Measurements from ENCODE around the gene BBOF1.

DNA sequence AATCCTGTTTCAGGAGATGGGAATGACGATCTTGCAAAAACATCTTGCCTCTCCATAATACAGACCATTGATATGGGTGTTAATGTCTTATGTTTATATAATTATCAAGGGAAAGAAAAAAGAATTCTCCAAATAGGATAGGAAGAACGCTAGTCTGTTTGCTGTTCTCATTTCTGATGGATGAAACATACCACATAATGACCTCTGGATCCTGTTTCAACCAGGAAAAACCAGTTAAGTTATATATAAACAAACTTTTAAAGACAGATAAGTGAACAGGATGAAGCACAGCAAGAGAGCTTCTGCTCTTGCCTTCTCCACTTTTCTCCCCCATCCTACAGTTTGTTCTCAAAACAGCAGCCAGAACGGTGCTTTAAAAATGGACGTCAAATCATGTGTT lies 41.3 kb upstream of the BBOF1 start:
- TF ChIP-seq POLR2AphosphoS5 (IDR thresholded peaks at IDR 0.05) (no peak), EP300 (IDR thresholded peaks at IDR 0.05) (no peak), POLR2A (IDR thresholded peaks at IDR 0.05) (no peak)
- TF ChIP-seq, protein P1, sequence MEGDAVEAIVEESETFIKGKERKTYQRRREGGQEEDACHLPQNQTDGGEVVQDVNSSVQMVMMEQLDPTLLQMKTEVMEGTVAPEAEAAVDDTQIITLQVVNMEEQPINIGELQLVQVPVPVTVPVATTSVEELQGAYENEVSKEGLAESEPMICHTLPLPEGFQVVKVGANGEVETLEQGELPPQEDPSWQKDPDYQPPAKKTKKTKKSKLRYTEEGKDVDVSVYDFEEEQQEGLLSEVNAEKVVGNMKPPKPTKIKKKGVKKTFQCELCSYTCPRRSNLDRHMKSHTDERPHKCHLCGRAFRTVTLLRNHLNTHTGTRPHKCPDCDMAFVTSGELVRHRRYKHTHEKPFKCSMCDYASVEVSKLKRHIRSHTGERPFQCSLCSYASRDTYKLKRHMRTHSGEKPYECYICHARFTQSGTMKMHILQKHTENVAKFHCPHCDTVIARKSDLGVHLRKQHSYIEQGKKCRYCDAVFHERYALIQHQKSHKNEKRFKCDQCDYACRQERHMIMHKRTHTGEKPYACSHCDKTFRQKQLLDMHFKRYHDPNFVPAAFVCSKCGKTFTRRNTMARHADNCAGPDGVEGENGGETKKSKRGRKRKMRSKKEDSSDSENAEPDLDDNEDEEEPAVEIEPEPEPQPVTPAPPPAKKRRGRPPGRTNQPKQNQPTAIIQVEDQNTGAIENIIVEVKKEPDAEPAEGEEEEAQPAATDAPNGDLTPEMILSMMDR (IDR thresholded peaks at IDR 0.05) = no peak

Measured in stomach (tissue), 4 donors.